ENCODE measurements around the gene CAPN3.

GRCh38 chr15:42353061-42353460, 6.2 kb upstream of the CAPN3 start:
- no peak for TF ChIP-seq MAZ (IDR thresholded peaks at IDR 0.05; ENCODE audit: borderline replicate concordance, low read depth, low read length)
- no peak for TF ChIP-seq MAX (IDR thresholded peaks at IDR 0.05)
- TF ChIP-seq POLR2A (IDR thresholded peaks at IDR 0.05; ENCODE audit: low read length): no peak
